ENCODE data around the gene GAN.

Gene GAN

DNA sequence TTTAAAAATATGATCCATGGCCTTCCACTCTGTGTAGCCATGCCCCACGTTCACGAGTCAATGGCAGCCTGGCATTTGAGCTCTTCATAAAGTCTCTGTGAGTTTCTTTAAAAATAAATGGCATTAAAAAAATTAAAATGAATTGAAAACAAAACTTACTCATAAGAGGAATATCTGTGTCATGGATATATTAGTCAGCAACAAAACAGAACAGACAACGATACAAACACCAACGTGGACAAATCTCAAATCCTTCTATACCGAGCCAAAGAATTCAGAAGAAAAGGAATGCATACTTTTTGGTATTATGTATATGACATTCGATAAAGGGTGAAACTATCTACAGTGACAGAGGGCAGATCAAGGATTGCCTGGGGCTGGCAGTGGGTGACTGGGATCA is 121.6 kb downstream of the GAN start:
- no peak for DNase-seq

DNA sequence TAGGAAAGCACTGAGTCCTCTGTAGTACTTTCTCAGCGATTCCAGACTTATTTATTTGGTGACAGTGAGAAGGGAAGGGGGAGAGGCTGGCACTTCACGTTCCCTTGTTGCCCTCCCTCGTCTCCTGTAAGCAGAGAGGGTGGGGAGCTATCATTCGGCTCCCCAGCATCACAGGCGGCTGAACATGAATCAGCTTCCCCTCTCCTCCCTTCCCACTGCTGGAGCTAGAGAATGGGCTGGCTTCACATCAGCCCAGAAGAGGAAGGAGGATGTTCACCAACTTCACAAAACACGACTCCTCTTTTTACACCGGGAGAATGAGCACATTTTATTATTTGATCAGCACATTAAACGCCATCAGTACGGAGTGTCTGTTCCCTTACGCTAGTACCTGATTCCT is 123.1 kb downstream of the GAN start:
- no peak for DNase-seq
